Measurements from ENCODE around the gene TAF1C. TPM values are rescaled to one million over a fixed set of nuclear protein-coding genes. Genes with fewer than 3 reads are reported as not detected.

TAF1C gene
- total RNA-seq, 4 donors from 2014 or later: 46.7 to 75.5 (median 55.2) TPM

DNA sequence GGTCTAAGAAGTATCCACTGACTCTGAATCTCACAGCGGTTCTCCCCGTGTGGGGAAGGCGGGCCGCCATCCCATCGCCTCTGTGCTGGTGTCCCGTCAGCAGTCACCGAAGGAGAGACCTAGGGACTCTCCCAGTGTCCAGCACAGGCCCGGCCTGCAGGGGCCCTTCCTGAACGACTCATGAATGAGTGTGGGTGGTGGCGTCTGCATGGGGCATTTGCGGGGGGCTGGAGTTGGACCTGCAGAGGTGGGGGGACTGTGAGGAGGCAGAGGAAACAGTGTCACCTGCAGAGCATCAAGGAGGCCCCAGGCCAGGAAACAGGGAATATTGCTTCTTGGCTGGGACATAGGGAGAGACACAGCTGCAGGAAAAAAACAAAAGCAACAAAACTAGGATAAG lies 42.6 kb upstream of the TAF1C start:
- WGBS: 93% methylated on average over 11 of the region's 11 CpGs

GRCh38 chr16:84228256-84228838 lies 41.5 kb upstream of the TAF1C start:
- Histone ChIP-seq H3K36me3 (no peaks in the 10 kb centered on the region), H3K27me3 (no peaks in the 10 kb centered on the region), H3K27ac (no peak overlapping the region), H3K4me1 (peaks cover 14% of the 10 kb centered on the region), H3K9me3 (no peaks in the 10 kb centered on the region), H3K4me3 (no peak overlapping the region)
- DNase-seq (ENCODE audit: low spot score in 2 of 2): peak in 1 of 2 donors; percentile 72
- TF ChIP-seq POLR2A (IDR thresholded peaks at IDR 0.05) (no peak), EP300 (IDR thresholded peaks at IDR 0.05) (no peak), POLR2AphosphoS5 (IDR thresholded peaks at IDR 0.05) (no peak), CTCF (IDR thresholded peaks at IDR 0.05) (no peak)
- 49% methylated on average over 18 of the region's 18 CpGs for WGBS

More for the DNA sequence above, 42.6 kb upstream of the TAF1C start:
- Histone ChIP-seq H3K9me3 (no peaks in the 10 kb centered on the region), H3K27me3 (no peaks in the 10 kb centered on the region), H3K36me3 (no peaks in the 10 kb centered on the region), H3K27ac (no peak overlapping the region), H3K4me3 (no peak overlapping the region), H3K4me1 (peaks cover 14% of the 10 kb centered on the region)
- TF ChIP-seq POLR2A (IDR thresholded peaks at IDR 0.05): no peak
- TF ChIP-seq EP300 (IDR thresholded peaks at IDR 0.05): no peak
- no peak for TF ChIP-seq POLR2AphosphoS5 (IDR thresholded peaks at IDR 0.05)
- no peak for TF ChIP-seq CTCF (IDR thresholded peaks at IDR 0.05)
- no peak for DNase-seq (ENCODE audit: low spot score in 2 of 2)

DNA sequence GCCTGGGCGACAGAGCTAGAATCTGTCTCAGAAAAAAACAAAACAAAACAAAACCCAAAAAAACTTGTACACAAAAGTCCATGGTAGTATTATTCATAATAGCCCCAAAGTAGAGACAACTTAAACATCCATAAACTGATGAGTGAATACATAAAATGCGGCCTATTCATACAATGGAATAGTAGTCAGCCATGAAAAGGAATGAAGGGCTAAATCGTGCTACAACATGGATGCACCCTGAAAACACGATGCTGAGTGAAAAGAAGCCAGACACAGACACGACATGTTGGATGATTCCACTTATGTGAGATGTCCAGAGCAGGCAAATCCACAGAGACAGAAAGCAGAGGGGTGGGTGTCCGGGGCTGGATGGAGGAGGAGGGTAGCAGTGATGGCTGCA lies 40.7 kb upstream of the TAF1C start:
- Histone ChIP-seq H3K4me3 (no peak overlapping the region), H3K36me3 (no peaks in the 10 kb centered on the region), H3K27me3 (no peaks in the 10 kb centered on the region), H3K9me3 (no peaks in the 10 kb centered on the region), H3K27ac (no peak overlapping the region), H3K4me1 (peaks cover 14% of the 10 kb centered on the region)
- DNase-seq (ENCODE audit: low spot score in 2 of 2): no peak
- WGBS: 84% methylated on average over 6 of the region's 6 CpGs
- TF ChIP-seq EP300 (IDR thresholded peaks at IDR 0.05) (no peak), CTCF (IDR thresholded peaks at IDR 0.05) (no peak), POLR2AphosphoS5 (IDR thresholded peaks at IDR 0.05) (no peak)

DNA sequence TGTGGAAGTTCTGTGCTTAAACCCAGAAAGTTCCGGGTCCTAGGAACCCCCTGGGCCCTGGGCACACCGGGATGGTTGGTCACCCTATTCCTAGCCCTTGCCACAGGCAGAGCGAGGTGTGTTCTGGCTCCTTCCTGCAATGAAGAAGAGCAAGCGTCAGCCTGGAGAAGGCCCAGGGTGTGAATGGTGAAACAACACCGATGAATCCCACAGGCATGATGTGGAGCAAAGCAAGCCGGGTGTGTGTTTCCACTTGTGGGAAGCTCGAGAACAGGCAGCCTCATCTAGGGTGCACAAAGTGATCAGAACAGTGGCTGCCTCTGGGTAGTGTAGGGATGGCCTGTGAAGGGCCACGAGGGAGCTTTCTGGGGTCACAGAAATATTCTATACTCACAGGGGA lies 39.2 kb upstream of the TAF1C start:
- H3K27ac ChIP-seq: no peak overlapping the region
- no peaks in the 10 kb centered on the region for H3K27me3 ChIP-seq
- no peak overlapping the region for H3K4me3 ChIP-seq
- no peak for TF ChIP-seq CTCF (IDR thresholded peaks at IDR 0.05)
- TF ChIP-seq POLR2AphosphoS5 (IDR thresholded peaks at IDR 0.05): no peak
- no peak for TF ChIP-seq EP300 (IDR thresholded peaks at IDR 0.05)
- TF ChIP-seq POLR2A (IDR thresholded peaks at IDR 0.05): no peak
- peaks cover 14% of the 10 kb centered on the region for H3K4me1 ChIP-seq
- no peaks in the 10 kb centered on the region for H3K36me3 ChIP-seq
- H3K9me3 ChIP-seq: no peaks in the 10 kb centered on the region
- no peak for DNase-seq (ENCODE audit: low spot score in 2 of 2)
- WGBS: 77% methylated on average over 8 of the region's 8 CpGs

DNA sequence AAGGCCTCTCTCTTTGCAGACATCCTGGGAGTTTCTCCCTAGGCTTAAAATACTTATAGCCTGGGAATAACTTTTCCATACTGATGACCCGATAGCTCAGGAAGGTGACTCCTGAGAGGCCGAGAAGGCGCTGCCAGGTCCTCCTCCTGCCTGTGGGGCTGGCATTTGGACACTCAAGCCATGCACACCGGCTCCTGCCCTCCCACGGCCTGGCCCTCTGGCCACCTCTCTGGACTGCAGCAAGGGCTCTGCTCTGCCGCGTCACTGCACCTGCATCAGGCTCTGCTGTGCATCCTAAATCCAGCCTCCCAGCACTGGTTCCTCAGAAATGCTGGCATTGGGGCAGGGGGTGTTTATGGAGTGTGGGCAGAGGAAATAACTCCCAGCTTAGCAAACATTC lies 38.7 kb upstream of the TAF1C start:
- Histone ChIP-seq H3K4me1 (peaks cover 14% of the 10 kb centered on the region), H3K9me3 (no peaks in the 10 kb centered on the region), H3K36me3 (no peaks in the 10 kb centered on the region), H3K4me3 (no peak overlapping the region), H3K27ac (no peak overlapping the region), H3K27me3 (no peaks in the 10 kb centered on the region)
- TF ChIP-seq POLR2AphosphoS5 (IDR thresholded peaks at IDR 0.05) (no peak), CTCF (IDR thresholded peaks at IDR 0.05) (no peak), EP300 (IDR thresholded peaks at IDR 0.05) (no peak), POLR2A (IDR thresholded peaks at IDR 0.05) (no peak)
- WGBS: 94% methylated on average over 7 of the region's 7 CpGs
- DNase-seq (ENCODE audit: low spot score in 2 of 2): no peak

All from suprapubic skin (tissue), 4 donors.